Lower leg skin (tissue), 3 donors: ENCODE measurements around the gene ZNF79.

Source experiments
- CTCF ChIP-seq, 3 donors: fragments of 450-650 bp; IDR thresholded peaks; one replicate each; pipeline ENCODE4 v1.5.1; 2016; ENCODE audit warnings: antibody characterized with exemption in 3 of 3, mild to moderate bottlenecking in 3 of 3, moderate library complexity in 2 of 3
- POLR2A ChIP-seq, 2 donors: fragments of 450-650 bp; IDR thresholded peaks; one replicate each; pipeline ENCODE4 v1.6.1; 2016 to 2017; ENCODE audit warnings: antibody characterized with exemption in 2 of 2, mild to moderate bottlenecking in 1 of 2, moderate library complexity in 1 of 2

- no peak for TF ChIP-seq CTCF (IDR thresholded peaks at IDR 0.05)
- TF ChIP-seq POLR2A (IDR thresholded peaks at IDR 0.05): no peak
Measured at GRCh38 chr9:127485995-127486394, 61.8 kb downstream of the ZNF79 start.
